Stimulated activated CD8-positive, alpha-beta memory T cell treated with anti-CD3 and anti-CD28 coated beads, Interleukin-4, amount 100 ng/mL, for 1 hour (primary cell): ENCODE results near the gene VWA8.

Experiments used
- DNase-seq, 2 donors: peaks; one replicate each; pipeline ENCODE4 v3.0.0-alpha.2; 2020; ENCODE audit warnings: low read depth in 2 of 2, low spot score in 1 of 2

The VWA8 gene

DNA sequence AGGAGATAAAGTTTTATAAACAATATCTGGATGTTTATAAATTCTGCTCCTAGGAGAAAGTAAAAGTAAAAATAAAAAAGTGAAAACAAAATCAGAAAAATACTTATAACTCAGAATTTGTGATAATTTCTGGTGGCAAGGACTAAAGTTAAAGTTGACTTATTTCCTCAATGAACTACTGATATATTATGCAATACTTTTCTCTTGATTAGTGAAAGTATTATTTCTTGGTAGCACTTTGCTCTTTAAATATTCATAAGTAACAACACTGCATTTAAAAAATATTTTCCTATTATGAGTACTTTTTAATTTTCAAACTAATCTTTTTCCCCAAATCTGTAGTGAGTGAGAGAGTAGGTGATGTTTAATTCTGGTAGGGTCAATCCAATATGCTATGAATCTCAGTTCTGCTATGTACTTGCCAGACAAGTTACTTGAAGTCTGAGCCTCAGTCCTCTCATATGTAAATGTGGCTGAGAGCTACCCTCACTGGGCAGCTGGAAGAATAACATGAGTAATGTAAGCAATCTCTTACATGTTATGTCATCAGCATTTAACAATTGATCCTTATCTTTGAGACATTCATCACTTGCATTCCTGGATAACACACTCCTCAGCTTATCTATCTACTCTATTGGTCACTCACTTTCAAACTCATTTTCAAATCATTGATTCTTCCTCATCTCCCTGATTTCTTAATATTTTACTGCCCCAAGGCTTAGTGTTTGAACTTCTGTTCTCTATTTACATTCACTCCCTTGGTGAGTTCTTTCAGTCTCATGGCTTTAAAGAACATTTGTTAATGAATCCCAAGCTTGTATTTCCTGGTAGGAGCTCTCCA lies 264.5 kb downstream of the VWA8 start:
- no peak for DNase-seq

GRCh38 chr13:41694545-41695301 lies 266.2 kb downstream of the VWA8 start:
- no peak for DNase-seq

GRCh38 chr13:41693434-41693833 lies 267.5 kb downstream of the VWA8 start:
- no peak for DNase-seq

- no peak for DNase-seq
These were observed 269.6 kb downstream of the VWA8 start for GRCh38 chr13:41691274-41691673.

GRCh38 chr13:41682766-41683165 lies 278.1 kb downstream of the VWA8 start:
- no peak for DNase-seq

DNA sequence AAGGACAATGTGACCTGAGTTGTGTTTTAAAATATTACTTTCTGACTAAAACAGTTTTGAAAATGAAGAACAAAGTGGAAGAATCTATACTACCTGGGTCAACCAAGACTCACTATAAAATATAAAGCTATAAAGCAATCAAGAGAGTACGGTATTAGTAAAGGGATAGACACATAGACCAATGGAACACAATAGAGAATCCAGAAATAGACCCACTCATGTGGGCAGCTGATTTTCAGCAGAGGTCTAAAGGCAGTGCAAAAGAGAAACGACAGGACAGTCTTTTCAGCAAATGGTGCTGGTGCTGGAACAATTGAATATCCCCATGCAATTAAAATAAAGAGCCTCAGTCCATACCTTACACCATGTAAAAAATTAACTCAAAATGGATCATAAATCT lies 278.9 kb downstream of the VWA8 start:
- no peak for DNase-seq

- no peak for DNase-seq
These were observed 279.3 kb downstream of the VWA8 start for GRCh38 chr13:41681587-41681986.

DNA sequence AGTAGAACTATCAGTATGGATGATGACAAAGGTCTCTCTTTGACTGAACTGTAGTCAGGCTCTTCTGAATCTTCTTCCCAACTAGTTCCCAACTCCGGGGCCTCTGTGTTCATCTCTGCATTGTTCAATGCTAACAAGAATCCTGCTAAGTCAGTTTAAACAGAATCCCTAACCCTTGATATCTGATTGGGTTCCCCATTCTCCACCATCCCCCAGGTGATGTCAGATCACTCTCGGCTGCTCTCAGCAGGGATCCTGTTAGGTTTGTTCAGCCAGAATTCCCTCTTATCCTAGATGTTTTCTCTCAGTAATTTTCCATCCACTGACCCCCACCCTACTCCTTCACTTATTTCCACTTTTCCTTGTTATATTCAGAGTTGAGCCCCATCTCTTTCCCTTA lies 280.0 kb downstream of the VWA8 start:
- DNase-seq, result no peak

- no peak for DNase-seq
These were observed 282.1 kb downstream of the VWA8 start for GRCh38 chr13:41678848-41679247.

- DNase-seq, result no peak
These were observed 282.7 kb downstream of the VWA8 start for GRCh38 chr13:41678249-41678648.

GRCh38 chr13:41675306-41675705 lies 285.6 kb downstream of the VWA8 start:
- no peak for DNase-seq

DNA sequence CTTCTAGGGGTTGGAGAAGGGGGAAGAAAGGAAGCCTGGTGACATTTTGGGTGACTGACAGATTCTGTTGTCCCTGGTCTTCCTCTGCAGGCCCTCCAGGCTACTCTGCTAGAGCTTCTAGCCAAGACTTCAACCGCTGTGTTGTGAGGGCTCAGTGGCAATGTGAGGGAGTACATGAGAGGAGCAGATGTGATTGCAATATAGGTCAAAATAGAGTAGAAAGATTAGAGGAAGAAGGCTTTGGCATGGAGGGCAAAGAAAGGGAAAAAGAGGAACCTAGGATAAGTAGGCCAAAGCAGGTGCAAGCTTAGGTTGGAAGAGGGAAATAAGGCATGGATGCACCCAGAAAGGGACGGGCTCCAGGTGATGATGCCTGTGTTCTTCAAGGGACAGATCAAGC lies 286.7 kb downstream of the VWA8 start:
- DNase-seq, result no peak

GRCh38 chr13:41673640-41674039 lies 287.3 kb downstream of the VWA8 start:
- no peak for DNase-seq

- no peak for DNase-seq
These were observed 290.0 kb downstream of the VWA8 start for GRCh38 chr13:41670873-41671443.

DNA sequence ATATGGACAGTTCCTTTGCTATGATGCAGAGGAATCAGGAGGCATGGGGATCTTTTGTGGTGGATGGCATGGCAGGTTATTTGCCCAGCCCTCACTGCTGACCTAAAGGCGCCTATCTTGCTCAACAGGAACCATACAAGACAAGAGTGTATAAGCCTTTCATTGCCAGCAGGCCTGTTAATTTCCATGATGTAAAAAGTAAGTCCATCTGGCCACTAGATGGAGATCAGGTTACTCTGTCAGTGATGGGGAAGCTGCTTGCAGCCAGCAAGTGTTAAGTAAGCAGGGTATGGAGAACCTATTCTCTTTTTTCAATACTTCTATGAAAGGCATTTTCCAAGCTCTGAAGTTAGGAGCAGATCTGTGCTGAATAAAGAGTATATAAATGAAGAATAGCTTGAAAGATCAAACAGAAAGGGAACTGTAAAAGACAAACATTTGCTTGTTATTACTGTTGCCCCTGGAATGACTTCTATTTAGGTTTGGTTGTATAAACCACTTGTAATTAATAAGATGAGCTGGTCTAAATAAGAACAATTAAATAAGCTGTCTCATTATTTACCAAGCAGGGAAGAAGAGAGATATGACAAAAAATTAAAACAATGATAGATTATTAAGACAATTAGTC lies 292.7 kb downstream of the VWA8 start:
- no peak for DNase-seq

DNA sequence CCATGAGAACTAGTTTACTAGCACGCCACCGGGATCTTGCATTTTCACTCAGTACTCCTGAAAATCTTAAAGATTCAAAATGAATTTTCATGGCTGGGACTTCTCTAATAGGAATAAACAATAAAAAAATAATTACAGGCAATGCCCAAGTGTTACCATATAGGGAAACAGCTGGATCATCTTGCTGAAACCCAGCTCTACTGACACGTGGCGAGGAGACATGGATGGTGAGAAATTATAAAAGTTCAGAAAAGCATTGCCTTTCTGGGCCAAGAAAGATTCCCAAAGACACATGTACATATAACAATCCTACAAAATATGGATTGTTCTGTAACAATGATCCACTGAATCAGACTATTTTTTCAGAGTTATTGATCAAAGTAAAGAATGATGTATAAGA lies 294.3 kb downstream of the VWA8 start:
- DNase-seq, result no peak

DNA sequence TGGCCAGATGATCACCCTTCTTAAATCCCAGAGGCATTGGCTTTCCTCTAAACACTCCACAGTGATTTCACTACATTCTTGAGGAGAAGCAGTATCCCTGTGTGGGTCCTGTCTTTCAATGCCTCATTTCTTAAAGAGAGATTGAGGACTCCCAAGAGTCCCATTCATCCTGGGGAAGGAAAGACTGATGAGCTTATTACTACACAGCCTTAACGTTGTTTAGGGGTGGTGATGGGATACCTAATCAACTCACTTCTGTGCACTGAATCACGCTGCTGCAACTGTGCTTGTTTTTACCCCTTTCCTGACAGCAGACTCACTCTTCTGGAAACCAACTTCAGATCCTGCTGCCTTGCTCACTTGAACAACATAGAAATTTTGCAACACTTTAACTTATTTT lies 300.5 kb downstream of the VWA8 start:
- DNase-seq, result no peak

- no peak for DNase-seq
These were observed 302.8 kb downstream of the VWA8 start for GRCh38 chr13:41658057-41658661.

- no peak for DNase-seq
These were observed 304.9 kb downstream of the VWA8 start for GRCh38 chr13:41655997-41656396.

DNA sequence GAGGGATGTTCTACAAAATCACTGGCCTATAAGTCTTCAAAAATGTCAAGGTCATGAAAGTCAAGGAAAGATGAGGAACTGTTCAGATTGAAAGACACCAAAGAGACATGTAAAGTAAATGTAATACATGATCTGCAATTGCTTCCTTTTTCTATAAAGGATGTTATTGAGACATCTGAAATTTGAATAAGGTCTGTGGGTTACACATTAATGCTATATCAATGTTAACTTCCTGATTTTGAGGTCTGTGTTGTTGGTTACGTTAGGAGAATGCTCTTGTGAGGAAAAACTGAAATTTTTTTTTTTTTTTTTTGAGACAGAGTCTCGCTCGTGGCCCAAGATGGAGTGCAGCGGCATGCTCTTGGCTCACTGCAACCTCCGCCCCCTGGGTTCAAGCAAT lies 306.1 kb downstream of the VWA8 start:
- no peak for DNase-seq

- DNase-seq, result peak in 1 of 2 donors; percentile 1
These were observed 308.1 kb downstream of the VWA8 start for GRCh38 chr13:41652735-41653361.
